Psoas muscle (tissue), 8 donors: ENCODE measurements around the gene MRPL53. TPM values are rescaled to one million over a fixed set of nuclear protein-coding genes. Genes with fewer than 3 reads are reported as not detected.

Source experiments
- ATAC-seq, 4 donors: fragments of 200-7000 bp; cut with Tn5 transposase; one replicate each; pipeline ENCODE4 v1.9.1; 2020; ENCODE audit warnings: moderate library complexity in 3 of 4, mild to moderate bottlenecking in 2 of 4
- DNase-seq, 2 donors: peaks; one replicate each; pipeline ENCODE4 v3.0.0-alpha.2; 2020
- H3K27ac ChIP-seq: fragments of 200-600 bp; one replicate; pipeline ENCODE4 v1.8.0; 2022
- H3K27me3 ChIP-seq, 3 donors: fragments of 200-600 bp in 1 of 3; one replicate each; pipeline versions ENCODE4 v1.6.1 to v1.8.0; 2013 to 2022; ENCODE audit warnings: low read length in 2 of 3, mild to moderate bottlenecking in 2 of 3, moderate library complexity in 1 of 3; ENCODE audit not compliant: insufficient read depth in 3 of 3
- H3K36me3 ChIP-seq, 2 donors: fragments of 200-600 bp in 1 of 2; one replicate each; pipeline versions ENCODE4 v1.6.1 to v1.8.0; 2013 to 2022; ENCODE audit warnings: low read depth in 1 of 2, mild to moderate bottlenecking in 1 of 2, moderate library complexity in 1 of 2; ENCODE audit not compliant: insufficient read depth in 1 of 2
- H3K4me1 ChIP-seq: fragments of 200-600 bp; one replicate; pipeline ENCODE4 v1.8.0; 2022
- H3K4me3 ChIP-seq: fragments of 200-600 bp; one replicate; pipeline ENCODE4 v1.8.0; 2022; ENCODE audit warnings: mild to moderate bottlenecking
- H3K9me3 ChIP-seq: fragments of 200-600 bp; one replicate; pipeline ENCODE4 v1.8.0; 2022
- CTCF ChIP-seq: fragments of 200-600 bp; IDR thresholded peaks from one replicate; pipeline ENCODE4 v1.8.0; 2022; ENCODE audit warnings: antibody characterized with exemption
- WGBS, 3 donors: extraction: QIAGEN DNeasy Blood & Tissue Kit; methylation state at CpG; one replicate each; pipeline versions ENCODE4 v1.1.6 to v1.1.7; 2013; 5-methylcytosine and 5-hydroxymethylcytosine counted together
- intact Hi-C, 2 donors: fragments of 100-400 bp; cut with DNase I; formaldehyde crosslinking; loops; one replicate each; pipeline versions ENCODE4 v1.11.0 to v1.14.2; 2022
- polyA plus RNA-seq, 3 donors: library from polyadenylated mRNA; stranded (reverse); fragments of 200-250 nt; gene quantifications; one replicate each; pipeline ENCODE4 v1.2.3, GENCODE V29; 2013
- total RNA-seq, 4 donors: library from RNA; stranded (reverse); fragmentation: NEBNext Ultra II Directional in 2 of 4; extraction: Animal tissue kit (Norgen Biotek cat#: 25700) in 2 of 4; gene quantifications; one replicate each; pipeline versions ENCODE4 v1.2.1 to v1.2.4, GENCODE V29; 2021 to 2023
- donor health status: healthy with polysubstance abuse.
- donor health status: DM: no; HTN: no; CAD: no; lungs with moderate emphysema.
- donor health status: Bipolar disorder and iron deficiency.
- donor health status: healthy.
- donor health status: DM: yes; HTN: yes; CAD: no.
- donor health status: DM: no; HTN: no; CAD: no.
- donor health status: DM: no; HTN: no; CAD: no.
- donor health status: DM: yes; HTN: yes; CAD: no.

MRPL53 gene
- total and polyA plus RNA-seq, 7 donors = 63.7 to 157 (median 118) TPM

- no peak for DNase-seq
- Histone ChIP-seq H3K9me3 (no peaks in the 10 kb centered on the region), H3K27ac (no peak overlapping the region), H3K4me3 (peak overlapping the region; percentile 59), H3K36me3 (peaks cover 3 to 16% of the 10 kb centered on the region in 2 donors), H3K27me3 (peaks cover 0 to 58% (median 32%) of the 10 kb centered on the region in 3 donors), H3K4me1 (peaks cover 23% of the 10 kb centered on the region)
- intact Hi-C loops = no loop called here
- no peak for TF ChIP-seq CTCF
- peak; percentile 15 to 47 (median 30) for ATAC-seq
- 1 to 3% (median 2%) methylated on average over 58 to 61 of the region's 61 CpGs for WGBS, 3 donors
These were observed 25.5 kb upstream of the MRPL53 start for GRCh38 chr2:74497777-74498499.

- DNase-seq = no peak
- H3K9me3 ChIP-seq = no peaks in the 10 kb centered on the region
- intact Hi-C loops = no loop called here
- ATAC-seq = no peak
- peaks cover 23% of the 10 kb centered on the region for H3K4me1 ChIP-seq
- 38 to 42% (median 38%) methylated on average over 19 of the region's 19 CpGs for WGBS, 3 donors
- H3K4me3 ChIP-seq = peak overlapping the region; percentile 59
- H3K27me3 ChIP-seq = peaks cover 0 to 51% (median 30%) of the 10 kb centered on the region in 3 donors
- peaks cover 3 to 24% of the 10 kb centered on the region in 2 donors for H3K36me3 ChIP-seq
- H3K27ac ChIP-seq = no peak overlapping the region
- no peak for TF ChIP-seq CTCF
These were observed 24.7 kb upstream of the MRPL53 start for GRCh38 chr2:74496997-74497776.

GRCh38 chr2:74495440-74495839, 23.0 kb upstream of the MRPL53 start:
- ATAC-seq = no peak
- TF ChIP-seq CTCF = no peak
- H3K36me3 ChIP-seq = peaks cover 12 to 41% of the 10 kb centered on the region in 2 donors
- WGBS, 3 donors = 70 to 80% (median 73%) methylated on average over 1 of the region's 1 CpG
- peaks cover 0 to 37% (median 26%) of the 10 kb centered on the region in 3 donors for H3K27me3 ChIP-seq
- no peak overlapping the region for H3K27ac ChIP-seq
- no peak overlapping the region for H3K4me3 ChIP-seq
- H3K9me3 ChIP-seq = no peaks in the 10 kb centered on the region
- no peak for DNase-seq
- intact Hi-C loops = no loop called here
- H3K4me1 ChIP-seq = peaks cover 23% of the 10 kb centered on the region

- Histone ChIP-seq H3K9me3 (no peaks in the 10 kb centered on the region), H3K27me3 (peaks cover 0 to 19% (median 14%) of the 10 kb centered on the region in 3 donors), H3K36me3 (peaks cover 12 to 56% of the 10 kb centered on the region in 2 donors), H3K4me3 (no peak overlapping the region), H3K4me1 (peaks cover 10% of the 10 kb centered on the region), H3K27ac (no peak overlapping the region)
- TF ChIP-seq CTCF = no peak
- intact Hi-C loops = no loop called here
- 90 to 92% (median 90%) methylated on average over 3 of the region's 3 CpGs for WGBS, 3 donors
- ATAC-seq = no peak
- DNase-seq = no peak
These were observed 21.1 kb upstream of the MRPL53 start for GRCh38 chr2:74493546-74493945.
